Duodenal mucosa (tissue), 2 donors: ENCODE data around the gene ALOX15.
"Not testable (repeated sequence)": the region's sequence is repeated elsewhere in the genome, so short reads cannot be mapped to it uniquely, and the experiment has no call there.

Experiments
- H3K27ac ChIP-seq: one replicate; pipeline ENCODE4 v1.7.0; 2013; ENCODE audit warnings: low read depth, low read length
- H3K27me3 ChIP-seq, 2 donors: one replicate each; pipeline ENCODE4 v1.7.0; 2013; ENCODE audit warnings: low read length in 2 of 2, control low read depth in 1 of 2; ENCODE audit not compliant: insufficient read depth in 2 of 2, control insufficient read depth in 1 of 2
- H3K36me3 ChIP-seq, 2 donors: one replicate each; pipeline ENCODE4 v1.7.0; 2013; ENCODE audit warnings: low read length in 2 of 2, control low read depth in 1 of 2; ENCODE audit not compliant: insufficient read depth in 2 of 2, control insufficient read depth in 1 of 2
- H3K4me1 ChIP-seq, 2 donors: one replicate each; pipeline ENCODE4 v1.7.0; 2013; ENCODE audit warnings: low read length in 2 of 2, control low read depth in 1 of 2; ENCODE audit not compliant: insufficient read depth in 2 of 2, control insufficient read depth in 1 of 2
- H3K4me3 ChIP-seq, 2 donors: one replicate each; pipeline ENCODE4 v1.7.0; 2013; ENCODE audit warnings: low read length in 2 of 2, low read depth in 1 of 2
- H3K9ac ChIP-seq, 2 donors: one replicate each; pipeline ENCODE4 v1.7.0; 2013; ENCODE audit warnings: low read length in 2 of 2, low read depth in 1 of 2
- H3K9me3 ChIP-seq, 2 donors: one replicate each; pipeline ENCODE4 v1.7.0; 2013; ENCODE audit warnings: low read length in 2 of 2, control low read depth in 1 of 2; ENCODE audit not compliant: control insufficient read depth in 1 of 2

The ALOX15 gene, protein sequence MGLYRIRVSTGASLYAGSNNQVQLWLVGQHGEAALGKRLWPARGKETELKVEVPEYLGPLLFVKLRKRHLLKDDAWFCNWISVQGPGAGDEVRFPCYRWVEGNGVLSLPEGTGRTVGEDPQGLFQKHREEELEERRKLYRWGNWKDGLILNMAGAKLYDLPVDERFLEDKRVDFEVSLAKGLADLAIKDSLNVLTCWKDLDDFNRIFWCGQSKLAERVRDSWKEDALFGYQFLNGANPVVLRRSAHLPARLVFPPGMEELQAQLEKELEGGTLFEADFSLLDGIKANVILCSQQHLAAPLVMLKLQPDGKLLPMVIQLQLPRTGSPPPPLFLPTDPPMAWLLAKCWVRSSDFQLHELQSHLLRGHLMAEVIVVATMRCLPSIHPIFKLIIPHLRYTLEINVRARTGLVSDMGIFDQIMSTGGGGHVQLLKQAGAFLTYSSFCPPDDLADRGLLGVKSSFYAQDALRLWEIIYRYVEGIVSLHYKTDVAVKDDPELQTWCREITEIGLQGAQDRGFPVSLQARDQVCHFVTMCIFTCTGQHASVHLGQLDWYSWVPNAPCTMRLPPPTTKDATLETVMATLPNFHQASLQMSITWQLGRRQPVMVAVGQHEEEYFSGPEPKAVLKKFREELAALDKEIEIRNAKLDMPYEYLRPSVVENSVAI

GRCh38 chr17:4641297-4642195 lies at the start of gene ALOX15:
Gene ALOX15, minus strand, starts transcription at chr17:4641678. Its CDS starts 27 bp downstream, at chr17:4641651.
- Histone ChIP-seq H3K9ac (no peak within 1 kb of the TSS), H3K9me3 (no peaks in the 10 kb centered on the region), H3K36me3 (no peaks in the 10 kb centered on the region), H3K4me1 (peaks cover 0 to 17% of the 10 kb centered on the region in 2 donors), H3K4me3 (peak within 1 kb of the TSS in 1 of 2 donors; percentile 11), H3K27ac (no peak within 1 kb of the TSS), H3K27me3 (peaks cover 29 to 31% of the 10 kb centered on the region in 2 donors)

- H3K9ac ChIP-seq = no peak overlapping the region
- no peaks in the 10 kb centered on the region for H3K27me3 ChIP-seq
- no peaks in the 10 kb centered on the region for H3K9me3 ChIP-seq
- H3K4me1 ChIP-seq = peaks cover 0 to 4% of the 10 kb centered on the region in 2 donors
- H3K27ac ChIP-seq = no peak overlapping the region
- peaks cover 7 to 34% of the 10 kb centered on the region in 2 donors for H3K36me3 ChIP-seq
- H3K4me3 ChIP-seq = no peak overlapping the region
Observed at GRCh38 chr17:4690745-4691144, 49.3 kb upstream of the ALOX15 start.

DNA sequence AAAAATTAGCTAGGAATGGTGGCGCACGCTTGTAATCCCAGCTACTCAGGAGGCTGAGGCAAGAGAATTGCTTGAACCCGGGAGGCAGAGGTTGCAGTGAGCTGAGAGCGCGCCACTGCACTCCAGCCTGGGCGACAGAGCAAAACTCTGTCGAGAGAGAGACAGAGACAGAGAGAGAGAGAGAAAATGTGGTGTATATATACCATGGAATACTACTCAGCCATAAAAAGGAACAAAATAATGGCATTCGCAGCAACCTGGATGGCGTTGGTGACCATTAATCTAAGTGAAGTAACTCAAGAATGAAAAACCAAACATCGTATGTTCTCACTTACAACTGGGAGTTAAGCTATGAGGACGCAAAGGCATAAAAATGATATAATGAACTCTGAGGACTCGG lies 48.4 kb upstream of the ALOX15 start:
- H3K9me3 ChIP-seq, H3K27me3 ChIP-seq, H3K9ac ChIP-seq, H3K27ac ChIP-seq, H3K4me1 ChIP-seq, H3K4me3 ChIP-seq: not testable (repeated sequence)
- peaks cover 7 to 38% of the 10 kb centered on the region in 2 donors for H3K36me3 ChIP-seq

DNA sequence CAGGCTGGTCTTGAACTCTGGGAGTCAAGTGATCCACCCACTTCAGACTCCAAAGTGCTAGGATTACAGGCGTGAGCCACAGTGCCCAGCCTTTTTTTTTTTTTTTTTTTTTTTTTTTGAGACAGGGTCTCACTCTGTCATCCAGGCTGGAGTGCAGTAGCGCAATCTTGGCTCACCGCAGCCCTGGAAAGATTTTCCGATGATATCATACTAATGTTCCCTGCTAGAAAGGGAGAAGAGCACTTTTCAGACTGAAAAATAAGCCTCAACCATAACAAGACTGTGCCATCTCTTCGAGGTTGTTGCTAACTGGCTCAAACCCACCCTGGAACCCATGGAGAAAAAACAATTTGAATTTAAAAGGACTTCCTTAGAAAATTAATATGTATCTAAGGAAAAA lies 42.3 kb upstream of the ALOX15 start:
- H3K9me3 ChIP-seq, H3K4me1 ChIP-seq, H3K27me3 ChIP-seq, H3K4me3 ChIP-seq, H3K27ac ChIP-seq, H3K9ac ChIP-seq: not testable (repeated sequence)
- peaks cover 23 to 50% of the 10 kb centered on the region in 2 donors for H3K36me3 ChIP-seq

- Histone ChIP-seq H3K4me1 (no peaks in the 10 kb centered on the region), H3K9ac (no peak overlapping the region), H3K36me3 (peaks cover 38 to 72% of the 10 kb centered on the region in 2 donors), H3K9me3 (no peaks in the 10 kb centered on the region), H3K27me3 (no peaks in the 10 kb centered on the region), H3K4me3 (no peak overlapping the region), H3K27ac (no peak overlapping the region)
Observed at GRCh38 chr17:4679658-4680057, 38.2 kb upstream of the ALOX15 start.

DNA sequence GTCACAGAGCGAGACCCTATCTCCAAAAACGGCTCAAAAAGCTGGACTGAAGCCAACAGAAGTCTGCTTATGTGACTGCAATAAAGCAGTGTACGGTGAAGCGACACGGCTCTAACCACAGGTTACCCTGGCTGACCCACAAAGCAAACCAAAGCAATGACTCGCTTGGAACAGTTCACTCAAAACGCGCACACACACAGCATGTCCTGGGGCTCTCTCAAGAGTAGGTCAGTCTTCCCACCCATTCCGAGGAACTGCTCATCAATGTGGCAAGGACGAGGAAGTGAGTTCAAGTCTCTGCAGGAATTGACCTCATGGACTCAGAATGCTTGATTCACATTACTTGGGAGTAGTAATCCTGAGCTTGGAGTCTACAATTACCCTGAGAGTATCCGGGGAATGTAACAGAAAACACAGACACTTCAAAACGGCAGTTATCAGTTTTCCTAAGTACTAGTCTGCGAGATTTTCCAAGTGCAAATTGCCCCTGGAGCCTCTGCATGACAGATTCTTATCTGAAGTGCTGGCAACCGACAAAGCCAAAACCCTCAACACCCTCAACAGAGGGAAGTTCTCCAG lies 37.1 kb upstream of the ALOX15 start:
- Histone ChIP-seq H3K27me3 (no peaks in the 10 kb centered on the region), H3K9ac (no peak overlapping the region), H3K4me3 (no peak overlapping the region), H3K36me3 (peaks cover 44 to 79% of the 10 kb centered on the region in 2 donors), H3K27ac (no peak overlapping the region), H3K4me1 (no peaks in the 10 kb centered on the region), H3K9me3 (no peaks in the 10 kb centered on the region)

GRCh38 chr17:4676791-4677190 lies 35.3 kb upstream of the ALOX15 start:
- H3K9ac ChIP-seq = no peak overlapping the region
- no peak overlapping the region for H3K4me3 ChIP-seq
- no peaks in the 10 kb centered on the region for H3K9me3 ChIP-seq
- no peak overlapping the region for H3K27ac ChIP-seq
- H3K4me1 ChIP-seq = no peaks in the 10 kb centered on the region
- no peaks in the 10 kb centered on the region for H3K27me3 ChIP-seq
- H3K36me3 ChIP-seq = peaks cover 38 to 83% of the 10 kb centered on the region in 2 donors

DNA sequence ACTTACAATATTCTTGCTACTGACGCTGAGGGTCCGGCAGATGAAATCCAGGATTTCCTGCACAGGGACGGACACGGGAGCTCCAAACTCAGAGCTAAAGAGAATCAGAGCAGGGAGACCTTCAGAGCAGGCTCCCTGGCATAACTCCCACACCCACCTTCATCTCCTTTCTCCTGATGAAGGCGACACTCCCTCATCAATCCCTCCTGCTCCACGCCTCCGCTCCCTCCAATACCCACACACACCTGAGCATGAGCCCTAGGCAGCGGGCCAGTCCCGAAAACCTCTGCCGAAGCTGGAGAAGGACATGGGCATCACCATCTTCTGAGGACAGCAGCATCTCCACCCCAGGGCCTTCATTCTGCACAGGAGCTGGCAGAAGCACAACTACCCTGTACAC lies 34.3 kb upstream of the ALOX15 start:
- Histone ChIP-seq H3K36me3 (peaks cover 35 to 87% of the 10 kb centered on the region in 2 donors), H3K27ac (no peak overlapping the region)

GRCh38 chr17:4674685-4674998 lies 33.2 kb upstream of the ALOX15 start:
- Histone ChIP-seq H3K36me3 (peaks cover 29 to 83% of the 10 kb centered on the region in 2 donors), H3K4me1 (no peaks in the 10 kb centered on the region), H3K27me3 (no peaks in the 10 kb centered on the region), H3K27ac (no peak overlapping the region), H3K4me3 (no peak overlapping the region), H3K9me3 (no peaks in the 10 kb centered on the region), H3K9ac (no peak overlapping the region)

More for the DNA sequence above, 34.3 kb upstream of the ALOX15 start:
- H3K9ac ChIP-seq = no peak overlapping the region
- no peaks in the 10 kb centered on the region for H3K27me3 ChIP-seq
- H3K4me1 ChIP-seq = no peaks in the 10 kb centered on the region
- no peak overlapping the region for H3K4me3 ChIP-seq
- H3K9me3 ChIP-seq = no peaks in the 10 kb centered on the region
